ENCODE results near the gene WWOX. TPM values are rescaled to one million over a fixed set of nuclear protein-coding genes. Genes with fewer than 3 reads are reported as not detected.

Gene WWOX
- total RNA-seq, 1 donor from 2014 or later, result 28.2 TPM

- TF ChIP-seq CTCF (conservative IDR thresholded peaks at IDR 0.05), result no peak
- DNase-seq (ENCODE audit: extremely low spot score, unreplicated experiment), result no peak
- no peaks in the 10 kb centered on the region for H3K36me3 Mint-ChIP-seq
- H3K4me1 Mint-ChIP-seq (ENCODE audit: unreplicated experiment), result peaks cover 10% of the 10 kb centered on the region
- H3K27ac Mint-ChIP-seq, result no peak overlapping the region
- no peaks in the 10 kb centered on the region for H3K27me3 Mint-ChIP-seq
- H3K4me3 Mint-ChIP-seq, result no peak overlapping the region
- H3K9me3 Mint-ChIP-seq, result peaks cover 5% of the 10 kb centered on the region
These were observed 1022.9 kb downstream of the WWOX start for GRCh38 chr16:79122343-79122742.

DNA sequence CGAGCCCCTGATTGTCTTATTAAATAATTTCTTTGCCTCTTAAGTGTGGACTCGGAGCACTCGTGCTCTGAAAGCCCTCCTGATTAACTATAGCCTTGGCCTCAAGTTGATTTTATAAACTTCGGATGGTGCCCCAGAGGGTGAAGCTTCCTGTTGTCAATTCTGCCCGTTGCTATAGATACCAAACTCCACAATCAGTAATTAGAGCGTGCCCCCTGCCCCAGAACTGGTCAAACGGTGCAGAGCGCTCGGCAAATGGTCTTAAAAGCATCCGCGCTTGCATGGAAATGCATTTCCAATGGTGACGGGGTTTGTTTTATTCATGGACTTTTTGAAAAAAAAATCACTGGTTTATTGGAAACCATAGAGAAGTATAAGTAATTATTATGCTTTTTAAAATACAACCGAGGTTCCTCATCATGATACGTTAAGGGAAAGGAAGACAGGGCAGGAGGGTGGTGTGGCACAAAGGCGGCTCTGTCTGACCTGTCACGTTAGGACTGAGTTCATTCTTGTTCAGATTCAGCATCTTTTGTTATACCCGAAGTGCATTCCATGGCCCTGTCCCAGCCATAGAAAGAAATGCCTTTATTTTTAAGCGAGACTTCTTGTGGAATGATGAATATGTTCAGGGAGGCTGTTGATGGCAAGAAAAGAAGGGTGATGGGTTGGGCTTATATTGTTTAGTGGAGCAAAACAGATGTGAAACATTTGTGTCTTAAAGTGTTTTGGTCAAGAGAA, 1024.7 kb downstream of the WWOX start:
- Mint-ChIP-seq H3K4me3 (peak overlapping the region; percentile 7), H3K27ac (no peak overlapping the region), H3K4me1 (ENCODE audit: unreplicated experiment) (peaks cover 10% of the 10 kb centered on the region), H3K36me3 (no peaks in the 10 kb centered on the region), H3K9me3 (no peaks in the 10 kb centered on the region), H3K27me3 (no peaks in the 10 kb centered on the region)
- TF ChIP-seq CTCF (conservative IDR thresholded peaks at IDR 0.05), result no peak
- DNase-seq (ENCODE audit: extremely low spot score, unreplicated experiment), result no peak

GRCh38 chr16:79127766-79128165, 1028.3 kb downstream of the WWOX start:
- H3K4me1 Mint-ChIP-seq (ENCODE audit: unreplicated experiment), result peaks cover 10% of the 10 kb centered on the region
- no peak overlapping the region for H3K27ac Mint-ChIP-seq
- no peak for DNase-seq (ENCODE audit: extremely low spot score, unreplicated experiment)
- H3K36me3 Mint-ChIP-seq, result no peaks in the 10 kb centered on the region
- H3K9me3 Mint-ChIP-seq, result peaks cover 5% of the 10 kb centered on the region
- H3K27me3 Mint-ChIP-seq, result no peaks in the 10 kb centered on the region
- TF ChIP-seq CTCF (conservative IDR thresholded peaks at IDR 0.05), result no peak
- H3K4me3 Mint-ChIP-seq, result no peak overlapping the region

DNA sequence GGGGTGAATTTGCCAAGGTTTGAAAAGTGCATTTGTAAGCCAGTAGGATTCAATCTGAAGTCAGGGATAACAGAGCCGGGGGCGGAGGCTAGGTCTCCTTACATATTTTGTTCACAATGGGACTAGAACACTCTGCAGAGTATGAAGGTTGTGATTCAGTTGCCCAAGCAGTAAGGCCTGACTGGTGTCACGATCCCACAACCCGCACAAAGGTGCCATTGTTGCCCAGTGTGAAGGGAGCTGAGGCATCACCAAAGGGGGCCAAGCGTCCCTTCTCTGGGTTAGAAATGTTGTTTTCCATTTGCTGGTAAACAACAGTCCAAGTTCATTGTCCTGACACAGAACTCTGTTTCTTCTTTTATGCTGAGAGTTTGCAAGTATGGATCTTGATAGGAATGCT, 1029.3 kb downstream of the WWOX start:
- Mint-ChIP-seq H3K36me3 (no peaks in the 10 kb centered on the region), H3K4me3 (no peak overlapping the region), H3K27ac (no peak overlapping the region), H3K9me3 (peaks cover 5% of the 10 kb centered on the region), H3K27me3 (no peaks in the 10 kb centered on the region), H3K4me1 (ENCODE audit: unreplicated experiment) (peaks cover 15% of the 10 kb centered on the region)
- no peak for DNase-seq (ENCODE audit: extremely low spot score, unreplicated experiment)
- no peak for TF ChIP-seq CTCF (conservative IDR thresholded peaks at IDR 0.05)

- no peak for DNase-seq (ENCODE audit: extremely low spot score, unreplicated experiment)
- peaks cover 5% of the 10 kb centered on the region for H3K9me3 Mint-ChIP-seq
- H3K27me3 Mint-ChIP-seq, result no peaks in the 10 kb centered on the region
- H3K4me3 Mint-ChIP-seq, result no peak overlapping the region
- TF ChIP-seq CTCF (conservative IDR thresholded peaks at IDR 0.05), result no peak
- peaks cover 20% of the 10 kb centered on the region for H3K4me1 Mint-ChIP-seq (ENCODE audit: unreplicated experiment)
- H3K27ac Mint-ChIP-seq, result no peak overlapping the region
- H3K36me3 Mint-ChIP-seq, result no peaks in the 10 kb centered on the region
These were observed 1031.2 kb downstream of the WWOX start for GRCh38 chr16:79130616-79131015.
